OCI-LY3 (cell line): ENCODE results near the gene VIT.

Source experiments
- CTCF ChIP-seq: fragments of 200-600, 300-600 bp; sonication (generic); IDR thresholded peaks from 2 replicates; pipeline ENCODE4 v1.5.1; 2014; ENCODE audit warnings: antibody characterized with exemption, low read length, low read depth
- EZH2phosphoT487 ChIP-seq: fragments of 200-600 bp; shearing (Covaris generic); IDR thresholded peaks from 2 replicates; pipeline ENCODE4 v1.6.1; 2018; ENCODE audit warnings: antibody characterized with exemption, mixed run types, low read depth

GRCh38 chr2:36737131-36737750 is 40.7 kb downstream of the VIT start:
- TF ChIP-seq CTCF, result no peak
- no peak for TF ChIP-seq EZH2phosphoT487
